HEK293 (cell line): Measurements from ENCODE around the gene ACAD11.

Experiments
- CTCF ChIA-PET: fragments of 350-600 bp; formaldehyde crosslinking; extraction: SDS; loops from one replicate; lab custom pipeline; 2021; ENCODE audit warnings: antibody characterized with exemption; lab: Yijun Ruan, JAX
- POLR2A ChIA-PET: fragments of 300-600 bp; formaldehyde crosslinking; extraction: SDS; loops from one replicate; lab custom pipeline; 2020; ENCODE audit warnings: antibody characterized with exemption, inconsistent platforms; lab: Yijun Ruan, JAX
- H3K27ac ChIP-seq: fragments of 200-500 bp; sonication (Bioruptor generic); 2 replicates; pipeline ENCODE4 v1.5.1; 2014; ENCODE audit warnings: low read depth, low read length, control low read depth, inconsistent platforms; ENCODE audit errors: extremely low read depth
- H3K36me3 ChIP-seq, 2 experiments: fragments of 200-500 bp in 1 of 2; sonication (Bioruptor generic) in 1 of 2; 1 replicate in 1 of 2; 2 replicates in 1 of 2; pipeline ENCODE4 v1.5.1; 2014 to 2017; ENCODE audit warnings: inconsistent platforms in 2 of 2, low read length in 2 of 2; ENCODE audit not compliant: control insufficient read depth in 2 of 2, insufficient read depth in 1 of 2
- H3K4me1 ChIP-seq: fragments of 200-500 bp; sonication (Bioruptor generic); 2 replicates; pipeline ENCODE4 v1.5.1; 2014; ENCODE audit warnings: mild to moderate bottlenecking, low read length, inconsistent platforms; ENCODE audit not compliant: control insufficient read depth, insufficient read depth
- H3K4me3 ChIP-seq: 2 replicates; pipeline ENCODE4 v1.5.1; 2011; ENCODE audit warnings: low read depth, mild to moderate bottlenecking, control low read depth, low read length, moderate library complexity
- H3K9me3 ChIP-seq: fragments of 200-500 bp; sonication (Bioruptor generic); 2 replicates; pipeline ENCODE4 v1.5.1; 2014; ENCODE audit warnings: low read depth, low read length, inconsistent platforms; ENCODE audit not compliant: control insufficient read depth, insufficient read depth
- GLIS1 ChIP-seq: fragments of 450-650 bp; formaldehyde crosslinking; IDR thresholded peaks from 2 replicates; pipeline ENCODE4 v1.5.1; 2016; ENCODE audit warnings: missing biosample characterization, missing genetic modification characterization
- HOXC10 ChIP-seq: sonication (generic); formaldehyde crosslinking; IDR thresholded peaks from 2 replicates; pipeline ENCODE4 v1.8.1; 2023; ENCODE audit warnings: mild to moderate bottlenecking, missing genetic modification reagents
- KLF1 ChIP-seq: fragments of 450-650 bp; formaldehyde crosslinking; IDR thresholded peaks from 2 replicates; pipeline ENCODE4 v1.5.1; 2016; ENCODE audit warnings: missing biosample characterization, missing genetic modification characterization
- MEIS1 ChIP-seq: sonication (generic); formaldehyde crosslinking; IDR thresholded peaks from 2 replicates; pipeline ENCODE4 v1.8.1; 2022; ENCODE audit warnings: missing genetic modification reagents, mild to moderate bottlenecking, borderline replicate concordance
- ZNF10 ChIP-seq: fragments of 450-650 bp; formaldehyde crosslinking; IDR thresholded peaks from 2 replicates; pipeline ENCODE4 v1.5.1; 2017; ENCODE audit warnings: missing biosample characterization, missing genetic modification characterization
- ZNF140 ChIP-seq: fragments of 450-650 bp; formaldehyde crosslinking; IDR thresholded peaks from 2 replicates; pipeline ENCODE4 v1.5.1; 2016; ENCODE audit warnings: missing biosample characterization, missing genetic modification characterization
- ZNF391 ChIP-seq: fragments of 450-650 bp; formaldehyde crosslinking; IDR thresholded peaks from 2 replicates; pipeline ENCODE4 v1.5.1; 2016; ENCODE audit warnings: low read depth, missing biosample characterization, missing genetic modification characterization, borderline replicate concordance
- ZNF426 ChIP-seq: fragments of 450-650 bp; formaldehyde crosslinking; IDR thresholded peaks from 2 replicates; pipeline ENCODE4 v1.5.1; 2017; ENCODE audit warnings: missing biosample characterization, missing genetic modification characterization, mild to moderate bottlenecking, inconsistent platforms, moderate library complexity
- ZNF48 ChIP-seq: fragments of 450-650 bp; formaldehyde crosslinking; IDR thresholded peaks from 2 replicates; pipeline ENCODE4 v1.5.1; 2016; ENCODE audit warnings: missing biosample characterization, missing genetic modification characterization
- ZNF530 ChIP-seq: fragments of 450-650 bp; formaldehyde crosslinking; IDR thresholded peaks from 2 replicates; pipeline ENCODE4 v1.5.1; 2016; ENCODE audit warnings: low read depth, missing biosample characterization, missing genetic modification characterization
- ZNF560 ChIP-seq: fragments of 450-650 bp; formaldehyde crosslinking; IDR thresholded peaks from 2 replicates; pipeline ENCODE4 v1.5.1; 2017; ENCODE audit warnings: missing biosample characterization, missing genetic modification characterization, borderline replicate concordance
- ZNF596 ChIP-seq: fragments of 450-650 bp; IDR thresholded peaks from 2 replicates; pipeline ENCODE4 v1.5.0; 2018; ENCODE audit warnings: missing biosample characterization, mild to moderate bottlenecking, missing genetic modification characterization, moderate library complexity
- ZNF600 ChIP-seq: fragments of 450-650 bp; formaldehyde crosslinking; IDR thresholded peaks from 2 replicates; pipeline ENCODE4 v1.5.1; 2016; ENCODE audit warnings: missing biosample characterization, missing genetic modification characterization
- ZNF623 ChIP-seq: fragments of 450-650 bp; formaldehyde crosslinking; IDR thresholded peaks from 2 replicates; pipeline ENCODE4 v1.5.1; 2016; ENCODE audit warnings: missing biosample characterization, missing genetic modification characterization
- ZNF664 ChIP-seq: fragments of 450-650 bp; formaldehyde crosslinking; IDR thresholded peaks from 2 replicates; pipeline ENCODE4 v1.5.1; 2016; ENCODE audit warnings: missing biosample characterization, missing genetic modification characterization
- ZNF777 ChIP-seq: fragments of 450-650 bp; formaldehyde crosslinking; IDR thresholded peaks from 2 replicates; pipeline ENCODE4 v1.5.1; 2017; ENCODE audit warnings: missing biosample characterization, missing genetic modification characterization, borderline replicate concordance
- ZXDB ChIP-seq: fragments of 450-650 bp; formaldehyde crosslinking; IDR thresholded peaks from 2 replicates; pipeline ENCODE4 v1.5.1; 2016; ENCODE audit warnings: missing biosample characterization, missing genetic modification characterization
- TF ChIP-seq, protein P1 (sequence below): fragments of 450-650 bp; formaldehyde crosslinking; IDR thresholded peaks from 2 replicates; pipeline ENCODE4 v1.5.1; 2017; ENCODE audit warnings: missing biosample characterization, mild to moderate bottlenecking, missing genetic modification characterization, moderate library complexity
- TF ChIP-seq, protein P2 (sequence below): fragments of 450-650 bp; formaldehyde crosslinking; IDR thresholded peaks from 2 replicates; pipeline ENCODE4 v1.5.1; 2016; ENCODE audit warnings: missing biosample characterization, missing genetic modification characterization
- TF ChIP-seq, protein P3 (sequence below): fragments of 450-650 bp; formaldehyde crosslinking; IDR thresholded peaks from 2 replicates; pipeline ENCODE4 v1.5.1; 2017; ENCODE audit warnings: missing biosample characterization, missing genetic modification characterization
- TF ChIP-seq, protein P4 (sequence below): fragments of 450-650 bp; formaldehyde crosslinking; IDR thresholded peaks from 2 replicates; pipeline ENCODE4 v1.5.1; 2016; ENCODE audit warnings: missing biosample characterization, missing genetic modification characterization

The ACAD11 gene

GRCh38 chr3:132563420-132564069 is 96.1 kb downstream of the ACAD11 start:
- POLR2A ChIA-PET = no interaction called here
- Histone ChIP-seq H3K4me3 (no peak overlapping the region), H3K4me1 (no peaks in the 10 kb centered on the region), H3K9me3 (no peaks in the 10 kb centered on the region), H3K36me3 (peaks cover 0 to 14% of the 10 kb centered on the region in 2 experiments; a peak in 1 of 3 replicates), H3K27ac (no peak overlapping the region)
- CTCF ChIA-PET = no interaction called here
- no peak for TF ChIP-seq HOXC10 (CRISPR knock-in tag)
- TF ChIP-seq ZNF560 (tag by site-specific recombination) = no peak
- TF ChIP-seq, protein P1, sequence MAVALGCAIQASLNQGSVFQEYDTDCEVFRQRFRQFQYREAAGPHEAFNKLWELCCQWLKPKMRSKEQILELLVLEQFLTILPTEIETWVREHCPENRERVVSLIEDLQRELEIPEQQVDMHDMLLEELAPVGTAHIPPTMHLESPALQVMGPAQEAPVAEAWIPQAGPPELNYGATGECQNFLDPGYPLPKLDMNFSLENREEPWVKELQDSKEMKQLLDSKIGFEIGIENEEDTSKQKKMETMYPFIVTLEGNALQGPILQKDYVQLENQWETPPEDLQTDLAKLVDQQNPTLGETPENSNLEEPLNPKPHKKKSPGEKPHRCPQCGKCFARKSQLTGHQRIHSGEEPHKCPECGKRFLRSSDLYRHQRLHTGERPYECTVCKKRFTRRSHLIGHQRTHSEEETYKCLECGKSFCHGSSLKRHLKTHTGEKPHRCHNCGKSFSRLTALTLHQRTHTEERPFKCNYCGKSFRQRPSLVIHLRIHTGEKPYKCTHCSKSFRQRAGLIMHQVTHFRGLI = no peak
- TF ChIP-seq ZNF391 = no peak
- TF ChIP-seq ZXDB = no peak
- no peak for TF ChIP-seq ZNF10 (tag by site-specific recombination)
- TF ChIP-seq MEIS1 = no peak
- TF ChIP-seq ZNF48 = no peak
- TF ChIP-seq ZNF600 (tag by site-specific recombination) = no peak
- TF ChIP-seq, protein P2, sequence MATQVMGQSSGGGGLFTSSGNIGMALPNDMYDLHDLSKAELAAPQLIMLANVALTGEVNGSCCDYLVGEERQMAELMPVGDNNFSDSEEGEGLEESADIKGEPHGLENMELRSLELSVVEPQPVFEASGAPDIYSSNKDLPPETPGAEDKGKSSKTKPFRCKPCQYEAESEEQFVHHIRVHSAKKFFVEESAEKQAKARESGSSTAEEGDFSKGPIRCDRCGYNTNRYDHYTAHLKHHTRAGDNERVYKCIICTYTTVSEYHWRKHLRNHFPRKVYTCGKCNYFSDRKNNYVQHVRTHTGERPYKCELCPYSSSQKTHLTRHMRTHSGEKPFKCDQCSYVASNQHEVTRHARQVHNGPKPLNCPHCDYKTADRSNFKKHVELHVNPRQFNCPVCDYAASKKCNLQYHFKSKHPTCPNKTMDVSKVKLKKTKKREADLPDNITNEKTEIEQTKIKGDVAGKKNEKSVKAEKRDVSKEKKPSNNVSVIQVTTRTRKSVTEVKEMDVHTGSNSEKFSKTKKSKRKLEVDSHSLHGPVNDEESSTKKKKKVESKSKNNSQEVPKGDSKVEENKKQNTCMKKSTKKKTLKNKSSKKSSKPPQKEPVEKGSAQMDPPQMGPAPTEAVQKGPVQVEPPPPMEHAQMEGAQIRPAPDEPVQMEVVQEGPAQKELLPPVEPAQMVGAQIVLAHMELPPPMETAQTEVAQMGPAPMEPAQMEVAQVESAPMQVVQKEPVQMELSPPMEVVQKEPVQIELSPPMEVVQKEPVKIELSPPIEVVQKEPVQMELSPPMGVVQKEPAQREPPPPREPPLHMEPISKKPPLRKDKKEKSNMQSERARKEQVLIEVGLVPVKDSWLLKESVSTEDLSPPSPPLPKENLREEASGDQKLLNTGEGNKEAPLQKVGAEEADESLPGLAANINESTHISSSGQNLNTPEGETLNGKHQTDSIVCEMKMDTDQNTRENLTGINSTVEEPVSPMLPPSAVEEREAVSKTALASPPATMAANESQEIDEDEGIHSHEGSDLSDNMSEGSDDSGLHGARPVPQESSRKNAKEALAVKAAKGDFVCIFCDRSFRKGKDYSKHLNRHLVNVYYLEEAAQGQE (tag by site-specific recombination) = no peak
- TF ChIP-seq, protein P3, sequence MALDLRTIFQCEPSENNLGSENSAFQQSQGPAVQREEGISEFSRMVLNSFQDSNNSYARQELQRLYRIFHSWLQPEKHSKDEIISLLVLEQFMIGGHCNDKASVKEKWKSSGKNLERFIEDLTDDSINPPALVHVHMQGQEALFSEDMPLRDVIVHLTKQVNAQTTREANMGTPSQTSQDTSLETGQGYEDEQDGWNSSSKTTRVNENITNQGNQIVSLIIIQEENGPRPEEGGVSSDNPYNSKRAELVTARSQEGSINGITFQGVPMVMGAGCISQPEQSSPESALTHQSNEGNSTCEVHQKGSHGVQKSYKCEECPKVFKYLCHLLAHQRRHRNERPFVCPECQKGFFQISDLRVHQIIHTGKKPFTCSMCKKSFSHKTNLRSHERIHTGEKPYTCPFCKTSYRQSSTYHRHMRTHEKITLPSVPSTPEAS (tag by site-specific recombination) = no peak
- no peak for TF ChIP-seq KLF1 (tag by site-specific recombination)
- no peak for TF ChIP-seq ZNF623 (tag by site-specific recombination)
- no peak for TF ChIP-seq ZNF530
- no peak for TF ChIP-seq ZNF596 (tag by site-specific recombination)
- TF ChIP-seq ZNF777 (tag by site-specific recombination) = no peak
- no peak for TF ChIP-seq ZNF140 (tag by site-specific recombination)

GRCh38 chr3:132561003-132561402 is 98.6 kb downstream of the ACAD11 start:
- Histone ChIP-seq H3K4me1 (no peaks in the 10 kb centered on the region), H3K27ac (no peak overlapping the region), H3K36me3 (peaks cover 0 to 14% of the 10 kb centered on the region in 2 experiments; a peak in 1 of 3 replicates)
- TF ChIP-seq ZNF664 (no peak), ZNF426 (tag by site-specific recombination) (no peak), GLIS1 (tag by site-specific recombination) (no peak)
- TF ChIP-seq, protein P4, sequence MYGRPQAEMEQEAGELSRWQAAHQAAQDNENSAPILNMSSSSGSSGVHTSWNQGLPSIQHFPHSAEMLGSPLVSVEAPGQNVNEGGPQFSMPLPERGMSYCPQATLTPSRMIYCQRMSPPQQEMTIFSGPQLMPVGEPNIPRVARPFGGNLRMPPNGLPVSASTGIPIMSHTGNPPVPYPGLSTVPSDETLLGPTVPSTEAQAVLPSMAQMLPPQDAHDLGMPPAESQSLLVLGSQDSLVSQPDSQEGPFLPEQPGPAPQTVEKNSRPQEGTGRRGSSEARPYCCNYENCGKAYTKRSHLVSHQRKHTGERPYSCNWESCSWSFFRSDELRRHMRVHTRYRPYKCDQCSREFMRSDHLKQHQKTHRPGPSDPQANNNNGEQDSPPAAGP (tag by site-specific recombination) = no peak
- TF ChIP-seq, all 188 proteins: peak for 0
- H3K9me3 ChIP-seq = no peaks in the 10 kb centered on the region
- POLR2A ChIA-PET = no interaction called here
- CTCF ChIA-PET = no interaction called here
- no peak overlapping the region for H3K4me3 ChIP-seq
